Panc1 (cell line): ENCODE measurements around the gene LRRC26. TPM values are rescaled to one million over a fixed set of nuclear protein-coding genes. Genes with fewer than 3 reads are reported as not detected.
A peak's percentile ranks its signal among the peaks of the same experiment; 100 is the strongest.

Experiments
- ATAC-seq: fragments of 200-7000 bp; cut with Tn5 transposase; 2 replicates; pipeline ENCODE4 v1.9.1; 2020; ENCODE audit warnings: mild to moderate bottlenecking, moderate library complexity
- BruUV-seq: library from RNA; stranded (reverse); fragments of 400-500 nt; replicated peaks from 2 replicates; lab custom pipeline; 2021; lab: Mats Ljungman, UMichigan
- CTCF ChIA-PET: fragments of 300-600 bp; sonication (Branson Sonifier 250); formaldehyde crosslinking; loops from one replicate; lab custom pipeline; 2022; ENCODE audit warnings: antibody characterized with exemption; lab: Charles Lee
- POLR2A ChIA-PET: fragments of 300-600 bp; sonication (Branson Sonifier 250); formaldehyde crosslinking; loops from one replicate; lab custom pipeline; 2022; ENCODE audit warnings: antibody characterized with exemption; lab: Charles Lee
- DNase-seq: peaks from one replicate; pipeline ENCODE4 v3.0.0-alpha.2; 2010; ENCODE audit warnings: low read depth, low spot score
- H3K27ac ChIP-seq: 2 replicates; pipeline ENCODE4 v1.5.1; 2011; ENCODE audit warnings: mild to moderate bottlenecking, low read length, inconsistent platforms
- H3K27me3 ChIP-seq: fragments of 200-500 bp; sonication (Bioruptor generic); 2 replicates; pipeline ENCODE4 v1.6.0; 2014; ENCODE audit warnings: low read length, inconsistent platforms; ENCODE audit not compliant: control insufficient read depth, insufficient read depth
- H3K36me3 ChIP-seq: fragments of 200-500 bp; sonication (Bioruptor generic); 2 replicates; pipeline ENCODE4 v1.5.1; 2014; ENCODE audit warnings: inconsistent platforms, mild to moderate bottlenecking, low read length, moderate library complexity; ENCODE audit not compliant: control insufficient read depth, insufficient read depth
- H3K4me1 ChIP-seq: 2 replicates; pipeline ENCODE4 v1.5.1; 2011; ENCODE audit warnings: inconsistent platforms, mild to moderate bottlenecking, low read length, moderate library complexity; ENCODE audit not compliant: control insufficient read depth, insufficient read depth
- H3K4me3 ChIP-seq, 2 experiments: 2 replicates each; pipeline ENCODE4 v1.5.1; 2011 to 2012; ENCODE audit warnings: low read depth in 2 of 2, low read length in 2 of 2, mild to moderate bottlenecking in 2 of 2, inconsistent platforms in 1 of 2, moderate library complexity in 1 of 2
- H3K9me3 ChIP-seq: fragments of 200-500 bp; sonication (Bioruptor generic); 2 replicates; pipeline ENCODE4 v1.5.1; 2014; ENCODE audit warnings: low read depth, mild to moderate bottlenecking, inconsistent platforms, low read length, moderate library complexity; ENCODE audit not compliant: control insufficient read depth, insufficient read depth
- POLR2AphosphoS5 ChIP-seq: IDR thresholded peaks from 2 replicates; pipeline ENCODE4 v1.6.1; 2012; ENCODE audit warnings: mild to moderate bottlenecking, low read depth, low read length, moderate library complexity
- REST ChIP-seq, 2 experiments: IDR thresholded peaks; 2 replicates each; pipeline ENCODE4 v1.6.1; 2011 to 2012; ENCODE audit warnings: low read depth in 2 of 2, control low read depth in 1 of 2, low read length in 1 of 2, mild to moderate bottlenecking in 1 of 2, moderate library complexity in 1 of 2; ENCODE audit not compliant: insufficient read depth in 1 of 2
- SIN3A ChIP-seq: IDR thresholded peaks from 2 replicates; pipeline ENCODE4 v1.6.1; 2012; ENCODE audit warnings: low read depth, mild to moderate bottlenecking, low read length, moderate library complexity, borderline replicate concordance; ENCODE audit not compliant: insufficient read depth
- TCF7L2 ChIP-seq: IDR thresholded peaks from 2 replicates; pipeline ENCODE4 v1.6.1; 2011; ENCODE audit warnings: mild to moderate bottlenecking, low read depth, low read length, inconsistent platforms
- in situ Hi-C: cut with HindIII; loops from 2 replicates; pipeline ENCODE4 v1.10.0; 2016; ENCODE audit warnings: low sequenced_read_pairs, low pct_unique_long_range_greater_than_20kb
- intact Hi-C: fragments of 100-400 bp; cut with micrococcal nuclease; formaldehyde crosslinking; loops from one replicate; pipeline ENCODE4 v1.10.0; 2022; ENCODE audit not compliant: unreplicated experiment
- total RNA-seq: library from RNA; stranded (reverse); gene quantifications from one replicate; pipeline ENCODE4 v1.2.1, GENCODE V29; 2021; ENCODE audit not compliant: unreplicated experiment
- TF ChIP-seq, protein P1 (sequence below): fragments of 450-650 bp; IDR thresholded peaks from 2 replicates; pipeline ENCODE4 v1.5.1; 2017; ENCODE audit warnings: mild to moderate bottlenecking

Gene LRRC26
- total RNA-seq, 1 experiment from 2014 or later = 0.69 TPM

GRCh38 chr9:137140151-137141012, 29.5 kb downstream of the LRRC26 start:
- no peak for TF ChIP-seq REST (IDR thresholded peaks at IDR 0.05; ENCODE audit: insufficient read depth in 1 of 2, low read depth in 2 of 2, low read length in 1 of 2)
- TF ChIP-seq, protein P1, sequence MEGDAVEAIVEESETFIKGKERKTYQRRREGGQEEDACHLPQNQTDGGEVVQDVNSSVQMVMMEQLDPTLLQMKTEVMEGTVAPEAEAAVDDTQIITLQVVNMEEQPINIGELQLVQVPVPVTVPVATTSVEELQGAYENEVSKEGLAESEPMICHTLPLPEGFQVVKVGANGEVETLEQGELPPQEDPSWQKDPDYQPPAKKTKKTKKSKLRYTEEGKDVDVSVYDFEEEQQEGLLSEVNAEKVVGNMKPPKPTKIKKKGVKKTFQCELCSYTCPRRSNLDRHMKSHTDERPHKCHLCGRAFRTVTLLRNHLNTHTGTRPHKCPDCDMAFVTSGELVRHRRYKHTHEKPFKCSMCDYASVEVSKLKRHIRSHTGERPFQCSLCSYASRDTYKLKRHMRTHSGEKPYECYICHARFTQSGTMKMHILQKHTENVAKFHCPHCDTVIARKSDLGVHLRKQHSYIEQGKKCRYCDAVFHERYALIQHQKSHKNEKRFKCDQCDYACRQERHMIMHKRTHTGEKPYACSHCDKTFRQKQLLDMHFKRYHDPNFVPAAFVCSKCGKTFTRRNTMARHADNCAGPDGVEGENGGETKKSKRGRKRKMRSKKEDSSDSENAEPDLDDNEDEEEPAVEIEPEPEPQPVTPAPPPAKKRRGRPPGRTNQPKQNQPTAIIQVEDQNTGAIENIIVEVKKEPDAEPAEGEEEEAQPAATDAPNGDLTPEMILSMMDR = no peak
- TF ChIP-seq TCF7L2 = no peak
- TF ChIP-seq SIN3A = no peak
- TF ChIP-seq POLR2AphosphoS5 = no peak
- CTCF ChIA-PET = interaction anchor here (0.6 kb wide), 1 partner anchor 18 kb away, joined by 4 read pairs; no protein-coding TSS in a partner anchor
- no TSS peak for BruUV-seq
- Histone ChIP-seq H3K27ac (no peak overlapping the region), H3K27me3 (no peaks in the 10 kb centered on the region), H3K36me3 (no peaks in the 10 kb centered on the region), H3K4me1 (no peaks in the 10 kb centered on the region), H3K9me3 (no peaks in the 10 kb centered on the region), H3K4me3 (no peak overlapping the region)
- intact Hi-C loops (no loop called here), in situ Hi-C loops (no loop called here)
- no peak for DNase-seq
- ATAC-seq = no peak
- POLR2A ChIA-PET = interaction anchor here (0.6 kb wide), 1 partner anchor 9 kb away, joined by 6 read pairs; no protein-coding TSS in a partner anchor

DNA sequence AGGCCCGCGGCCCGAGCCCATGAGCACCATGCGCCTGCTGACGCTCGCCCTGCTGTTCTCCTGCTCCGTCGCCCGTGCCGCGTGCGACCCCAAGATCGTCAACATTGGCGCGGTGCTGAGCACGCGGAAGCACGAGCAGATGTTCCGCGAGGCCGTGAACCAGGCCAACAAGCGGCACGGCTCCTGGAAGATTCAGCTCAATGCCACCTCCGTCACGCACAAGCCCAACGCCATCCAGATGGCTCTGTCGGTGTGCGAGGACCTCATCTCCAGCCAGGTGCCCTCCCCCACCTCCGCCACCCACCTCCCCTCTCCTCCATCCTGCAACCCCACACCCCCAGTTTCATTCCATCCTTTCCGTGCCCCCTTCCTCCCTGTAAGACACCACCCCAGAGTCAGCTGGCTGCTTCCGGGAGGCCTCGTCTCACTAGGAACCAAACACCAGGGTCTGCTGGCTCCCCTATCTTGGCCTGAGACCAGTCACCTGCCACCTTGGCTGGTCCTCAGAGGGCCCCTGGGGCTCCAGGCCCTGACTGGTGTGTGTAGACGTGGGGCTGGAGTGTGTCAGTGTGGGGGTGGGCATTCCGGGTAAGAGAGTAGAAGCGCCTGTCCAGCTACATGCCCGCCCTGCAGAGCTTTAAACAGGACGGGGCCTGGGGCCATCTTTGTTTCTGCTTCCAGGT, 30.2 kb downstream of the LRRC26 start:
- no peaks in the 10 kb centered on the region for H3K4me1 ChIP-seq
- DNase-seq (no peak), ATAC-seq (no peak)
- in situ Hi-C loops = no loop called here
- ChIA-PET CTCF (no interaction called here), POLR2A (interaction anchor here (0.6 kb wide), 1 partner anchor 9 kb away, joined by 6 read pairs; no protein-coding TSS in a partner anchor)
- TF ChIP-seq, protein P1 = no peak
- TF ChIP-seq REST (IDR thresholded peaks at IDR 0.05; ENCODE audit: insufficient read depth in 1 of 2, low read depth in 2 of 2, low read length in 1 of 2) (peak in 1 of 2 experiments; percentile 52; a peak in 1 of 4 replicates), SIN3A (no peak), TCF7L2 (no peak)
- no peak overlapping the region for H3K4me3 ChIP-seq
- no peaks in the 10 kb centered on the region for H3K27me3 ChIP-seq
- intact Hi-C loops = no loop called here
- no TSS peak for BruUV-seq
- no peaks in the 10 kb centered on the region for H3K36me3 ChIP-seq
- H3K9me3 ChIP-seq = no peaks in the 10 kb centered on the region
- no peak overlapping the region for H3K27ac ChIP-seq
